HL-60/S4 treated with retinoic acid at 250 ng/mL for 4 days and 3 days (cell line): ENCODE measurements around the gene PRCP.

ENCODE experiments used
- in situ Hi-C: fragments of 300-500 bp; cut with MboI; formaldehyde crosslinking; loops from 2 replicates; pipeline ENCODE4 v1.7.0; 2022; ENCODE audit warnings: low sequenced_read_pairs

PRCP gene

DNA sequence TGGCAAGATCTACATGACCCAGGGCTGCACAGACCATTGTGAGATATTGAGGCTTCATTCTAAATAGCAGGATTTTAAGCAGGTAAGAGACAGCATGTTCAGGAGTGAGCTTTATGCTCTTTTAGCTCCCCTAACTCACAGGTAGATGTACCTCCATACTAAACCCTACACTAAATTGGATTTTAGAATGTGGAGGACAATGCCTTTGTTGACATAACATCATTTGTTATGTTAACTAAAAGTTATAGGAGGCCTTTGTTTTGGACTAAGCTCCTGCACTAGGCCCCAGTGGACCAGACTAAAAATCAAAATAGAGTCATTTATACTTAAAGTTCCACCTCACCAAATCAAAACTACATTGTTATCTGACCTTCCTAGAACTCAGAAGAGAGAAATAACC is 8.1 kb upstream of the PRCP start:
- in situ Hi-C loops = no loop called here

DNA sequence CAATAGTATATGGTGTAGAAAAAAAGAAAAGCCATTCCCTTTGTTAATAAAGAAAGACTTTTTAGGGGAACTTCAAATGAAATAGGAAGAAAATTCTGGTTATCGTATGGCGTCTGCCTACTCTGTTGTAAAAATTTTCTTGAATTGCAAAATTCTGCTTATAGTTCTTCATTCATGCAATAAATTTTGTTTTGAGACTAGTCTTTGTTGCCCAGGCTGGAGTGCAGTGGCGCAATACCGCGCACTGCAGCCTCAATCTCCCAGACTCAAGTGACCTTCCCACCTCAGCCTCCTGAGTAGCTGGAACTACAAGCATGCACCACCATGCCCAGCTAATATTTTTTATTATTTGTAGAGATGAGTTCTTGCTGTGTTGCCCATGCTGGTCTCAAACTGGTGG is 7.1 kb upstream of the PRCP start:
- in situ Hi-C loops = no loop called here

DNA sequence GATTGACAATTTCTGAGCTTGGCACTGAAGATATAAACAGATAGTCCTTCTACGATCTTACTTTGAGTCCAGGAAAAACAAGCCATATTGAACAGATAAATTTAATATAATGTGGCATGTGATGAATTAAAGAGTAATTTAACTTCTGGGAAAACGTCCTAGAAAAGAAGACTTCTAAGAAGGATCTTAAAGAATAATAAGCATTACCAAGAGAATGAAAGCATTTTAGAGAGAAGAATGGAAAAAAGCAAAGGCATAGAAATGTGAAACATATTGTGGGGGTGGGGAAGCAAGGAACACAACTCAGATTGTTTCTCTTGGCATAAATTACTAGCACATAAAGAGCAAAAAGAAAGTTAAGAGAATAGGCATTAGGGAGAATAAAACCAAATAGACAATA is 6.7 kb upstream of the PRCP start:
- in situ Hi-C loops = no loop called here

DNA sequence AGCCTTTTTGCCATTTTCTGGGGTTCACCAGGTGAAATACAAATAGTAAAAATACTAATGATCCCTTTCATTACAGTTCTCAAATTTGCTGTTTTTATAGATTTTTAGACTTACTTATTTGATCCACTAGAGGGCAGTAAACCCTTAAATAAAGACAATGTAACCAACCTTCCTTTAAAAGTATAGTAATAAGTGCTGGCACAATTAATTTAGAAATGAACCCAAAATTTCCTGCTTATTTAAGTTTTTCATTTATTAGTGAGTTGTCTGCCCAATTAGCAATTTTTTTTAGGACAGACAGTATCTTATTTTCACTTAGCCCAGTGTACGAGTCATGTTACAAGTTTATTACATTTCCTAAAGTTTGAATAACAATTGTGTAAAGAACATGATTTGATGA is 6.0 kb upstream of the PRCP start:
- in situ Hi-C loops = no loop called here

DNA sequence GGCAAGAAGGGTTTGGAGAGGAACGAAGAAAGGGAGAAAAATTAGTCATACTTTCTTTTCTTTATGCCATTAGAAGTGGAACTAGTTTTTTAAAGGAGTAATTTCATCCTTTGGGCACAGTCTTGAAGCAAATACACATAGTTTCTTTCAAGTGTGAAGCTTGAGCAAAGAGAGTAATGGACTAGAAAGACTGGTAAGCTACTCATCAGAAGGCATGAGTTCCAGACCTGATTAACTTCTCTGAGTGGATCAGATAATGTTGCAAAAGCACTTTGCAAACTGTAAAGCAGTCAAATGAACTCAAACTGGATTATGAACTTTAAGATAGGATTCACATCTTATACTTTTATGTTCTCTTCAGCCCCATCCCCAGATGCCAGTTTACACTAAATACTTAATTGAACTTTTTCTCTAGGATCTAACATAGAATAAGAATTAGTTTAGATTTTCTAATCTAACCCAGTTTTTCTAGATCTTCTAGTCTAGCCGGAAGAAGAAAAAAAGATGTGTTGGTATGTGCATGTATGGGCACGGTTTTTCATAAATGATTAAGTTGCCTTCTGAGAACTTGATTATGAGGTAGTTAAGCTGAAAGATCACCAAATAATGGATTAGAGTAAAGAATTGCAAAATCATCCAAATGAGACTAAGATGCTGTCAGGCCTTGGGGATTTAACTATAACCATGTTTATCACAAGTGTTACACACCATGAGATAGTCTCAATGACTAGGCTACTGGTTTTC is 3.8 kb upstream of the PRCP start:
- in situ Hi-C loops = no loop called here

DNA sequence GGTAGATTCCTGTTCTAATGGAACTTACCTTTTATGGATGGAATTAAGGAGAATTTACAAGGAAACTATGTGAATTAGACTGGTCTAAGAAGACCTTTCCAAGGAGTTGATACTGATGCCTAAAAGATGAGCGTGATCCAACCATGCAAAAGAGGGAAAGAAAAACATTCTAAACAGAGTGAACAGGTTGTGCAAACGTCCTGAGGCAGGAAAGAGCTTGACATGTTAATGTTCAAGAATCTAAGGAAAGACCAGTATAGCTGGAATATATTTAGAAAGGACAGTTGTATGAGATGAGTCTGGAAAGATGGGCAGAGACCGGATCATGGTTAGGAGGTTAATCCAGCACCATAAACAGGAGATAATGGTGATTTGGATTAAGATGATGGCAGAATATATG is 2.6 kb upstream of the PRCP start:
- in situ Hi-C loops = no loop called here

DNA sequence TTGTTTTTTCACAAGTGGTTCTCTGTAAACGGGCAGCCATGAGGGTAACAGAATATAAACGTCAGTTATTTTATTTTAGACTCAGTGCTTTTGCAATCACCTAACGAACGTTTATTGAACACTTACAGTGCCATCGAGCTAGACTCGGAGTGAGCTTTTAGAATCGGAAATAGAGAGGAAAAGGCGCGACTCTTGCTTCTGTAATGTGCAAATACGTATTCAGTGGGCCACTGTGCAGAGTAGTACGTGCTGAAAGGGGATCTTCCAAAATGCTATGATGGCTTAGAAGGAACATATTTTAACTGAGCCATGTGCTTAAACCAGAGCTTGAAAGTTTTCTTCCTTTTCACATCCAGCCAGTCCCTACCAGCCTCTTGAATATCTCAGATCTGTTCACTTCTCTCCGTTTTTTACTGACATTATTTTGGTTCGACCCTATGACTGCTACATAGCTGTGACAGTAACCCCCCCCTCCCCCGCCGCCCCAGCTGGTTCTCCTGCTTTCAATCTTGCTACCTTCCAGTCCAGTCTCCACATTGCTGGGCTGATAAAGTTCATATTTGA is 1.8 kb upstream of the PRCP start:
- in situ Hi-C loops = no loop called here

DNA sequence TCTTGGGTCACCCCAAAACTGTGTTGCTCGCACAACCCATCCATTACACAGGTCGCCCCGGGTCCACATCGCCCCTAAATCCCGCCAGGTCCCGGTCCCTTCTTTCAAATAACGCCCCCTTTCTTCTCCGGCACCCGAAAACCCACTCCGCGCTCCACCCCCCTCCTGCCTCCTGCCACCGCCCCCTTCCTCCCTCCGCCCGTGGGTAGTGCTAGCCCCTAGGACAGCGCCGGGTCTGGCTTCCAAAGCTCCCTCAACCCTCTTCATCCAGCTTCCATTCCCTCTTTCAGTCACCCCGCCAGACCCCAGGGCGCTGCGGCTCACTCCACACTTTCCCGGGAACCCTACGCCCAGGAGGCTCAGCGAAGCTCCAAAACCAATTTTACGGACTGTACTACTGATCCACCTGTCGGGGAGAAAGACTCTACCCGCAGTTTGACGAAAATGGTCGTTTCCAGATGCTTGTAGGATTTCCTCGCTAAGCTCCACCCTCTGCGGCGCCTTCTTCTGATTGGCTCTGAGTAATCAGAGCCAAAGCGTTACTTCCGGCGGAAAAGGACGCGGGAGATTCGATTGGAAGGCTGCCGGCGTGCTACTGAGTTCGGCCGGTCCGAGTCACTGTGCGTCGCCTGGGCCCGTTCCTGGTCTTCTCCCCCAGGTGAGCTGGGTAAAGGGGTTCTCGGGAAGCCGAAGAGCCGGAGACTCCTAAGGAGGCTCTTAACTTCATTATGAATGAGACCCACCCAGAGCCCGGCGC is 1.1 kb upstream of the PRCP start, which contains the start of gene DDIAS:
TSS of gene DDIAS (plus strand) at position 572 of the 757 bp plus-strand sequence. CDS start 13,003 bp downstream, outside the sequence.
- in situ Hi-C loops = no loop called here

DNA sequence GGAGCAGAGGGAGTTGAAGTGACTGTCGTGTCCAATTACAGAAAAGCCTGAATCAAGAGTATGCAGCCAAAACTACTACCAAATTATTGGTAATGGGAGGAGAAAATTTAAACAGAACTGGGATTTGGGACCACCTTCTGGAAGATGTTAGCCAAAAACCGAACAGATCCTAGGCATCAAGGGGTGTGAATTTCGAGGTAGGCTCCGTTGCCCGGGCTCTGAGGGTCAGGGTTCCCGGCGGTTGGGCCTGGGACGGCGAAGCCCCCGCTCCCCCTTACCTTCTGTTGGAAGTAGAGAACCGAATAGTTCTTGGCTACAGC is 313 bp downstream of the PRCP start:
- in situ Hi-C loops = no loop called here

DNA sequence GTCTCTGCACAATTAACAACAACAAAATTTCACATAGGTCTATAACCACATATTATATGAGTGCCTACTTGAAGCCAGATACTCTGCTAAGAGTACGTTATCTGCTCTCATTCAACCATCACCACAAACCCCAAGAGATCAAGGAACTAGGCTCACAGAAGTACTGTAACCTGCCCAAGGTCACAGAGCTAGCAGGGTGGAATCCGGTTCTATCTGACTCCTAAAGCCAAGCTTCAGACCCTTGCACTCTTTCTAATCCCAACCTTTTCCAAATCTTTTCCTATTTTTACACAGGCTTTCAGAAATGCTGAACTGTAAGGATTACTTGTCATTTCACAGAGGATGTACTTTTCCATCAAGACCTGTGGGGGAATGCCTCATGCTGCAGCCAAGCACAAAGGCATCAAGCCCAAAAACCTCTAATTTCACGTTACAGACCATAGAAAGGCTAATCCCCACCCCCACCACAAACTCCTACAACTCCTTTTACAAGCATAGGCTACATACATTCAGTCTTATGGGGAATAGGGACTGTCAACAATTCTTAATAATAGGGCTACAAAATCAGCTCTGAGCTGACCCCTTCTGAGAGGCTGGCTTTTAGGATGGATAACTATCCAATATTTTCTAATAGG is 927 bp downstream of the PRCP start:
- in situ Hi-C loops = no loop called here

DNA sequence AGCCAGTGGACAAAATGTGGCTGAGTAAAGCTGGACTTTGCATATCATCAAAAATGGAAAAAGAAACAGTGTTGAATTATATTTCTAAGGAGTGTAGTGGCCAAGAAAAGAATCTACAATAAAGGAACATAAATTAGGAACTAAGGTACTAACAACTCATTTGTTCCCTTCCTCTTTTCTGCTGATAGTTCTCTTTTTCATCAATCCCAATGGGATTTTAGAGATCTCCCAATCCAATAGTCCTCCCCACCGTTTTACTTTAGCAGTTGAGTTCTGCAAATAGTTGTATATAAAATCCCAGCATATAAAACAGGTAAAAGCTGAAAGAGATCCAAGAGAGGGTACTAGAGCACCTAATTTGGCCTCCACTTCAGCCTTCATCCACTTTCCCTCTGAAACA is 2.0 kb downstream of the PRCP start:
- in situ Hi-C loops = no loop called here

DNA sequence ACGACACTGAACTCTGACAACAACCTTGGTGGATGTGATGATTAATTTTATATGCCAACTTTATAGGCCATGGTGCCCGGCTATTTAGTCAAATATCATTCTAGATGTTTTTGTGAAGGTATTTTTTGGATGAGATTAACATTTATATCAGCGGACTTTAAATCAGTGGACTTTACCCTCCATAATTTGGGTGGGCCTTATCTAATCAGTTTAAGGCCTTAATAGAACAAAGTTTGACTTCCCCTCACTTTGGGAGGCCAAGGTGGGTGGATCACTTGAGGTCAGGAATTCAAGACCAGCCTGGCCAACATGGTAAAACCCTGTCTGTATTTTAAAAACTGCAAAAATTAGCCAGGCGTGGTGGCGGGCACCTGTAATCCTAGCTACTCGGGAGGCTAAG is 4.0 kb downstream of the PRCP start:
- in situ Hi-C loops = no loop called here

DNA sequence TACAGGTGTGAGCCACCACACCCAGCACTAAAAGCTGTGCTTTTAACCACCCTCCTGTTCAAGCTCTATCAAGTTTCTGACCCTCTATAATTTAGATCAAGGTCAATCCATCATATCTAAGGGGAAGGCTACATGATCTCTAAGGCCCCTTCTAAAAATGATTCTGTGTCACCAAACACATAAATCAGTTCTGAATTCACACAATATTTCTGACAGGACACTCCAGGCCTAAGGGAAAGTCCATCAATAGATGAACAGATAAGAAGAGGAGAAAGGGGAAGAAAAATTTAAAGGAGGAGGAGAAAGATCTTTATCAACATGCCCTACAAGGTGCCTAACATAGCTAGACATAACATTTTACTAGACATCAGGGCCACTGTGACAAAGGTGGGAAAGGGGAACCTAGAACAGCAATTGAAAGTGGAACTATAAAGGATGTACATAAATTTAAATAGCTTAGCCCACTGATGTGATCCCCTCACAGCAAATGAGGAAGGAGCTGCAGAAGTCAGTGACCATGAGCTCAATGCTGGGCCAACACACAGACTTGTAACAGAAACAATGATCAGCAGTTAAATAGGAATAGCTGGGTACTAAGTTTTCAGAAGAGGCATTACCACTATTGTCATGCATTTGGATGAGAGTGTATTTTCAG is 4.7 kb downstream of the PRCP start:
- in situ Hi-C loops = no loop called here

DNA sequence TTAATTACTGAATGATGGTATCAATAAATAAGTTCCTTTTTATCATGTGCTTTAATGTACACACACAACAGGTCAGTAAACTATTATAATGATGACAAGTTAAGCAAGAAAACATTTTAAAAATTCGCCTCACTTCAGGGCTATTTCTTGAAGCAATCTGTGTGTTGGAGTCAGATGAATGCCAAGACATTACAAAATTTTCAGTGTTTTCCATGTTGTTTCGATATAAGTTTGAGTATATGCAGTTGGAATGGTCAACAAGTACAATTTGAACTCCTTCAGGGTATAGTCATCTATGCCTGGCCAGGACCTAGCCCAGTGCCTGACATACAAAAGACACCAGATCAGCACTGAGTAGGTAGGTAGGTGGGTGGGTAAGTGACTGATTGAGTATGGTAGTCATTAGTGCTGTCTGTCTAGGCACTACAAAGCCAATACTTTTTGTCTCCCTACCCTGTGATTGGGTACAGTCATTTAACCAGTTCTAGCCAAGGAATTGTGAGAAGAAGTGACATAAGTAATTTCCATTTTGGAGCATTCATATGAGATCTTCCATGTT is 7.5 kb downstream of the PRCP start:
- in situ Hi-C loops = no loop called here

DNA sequence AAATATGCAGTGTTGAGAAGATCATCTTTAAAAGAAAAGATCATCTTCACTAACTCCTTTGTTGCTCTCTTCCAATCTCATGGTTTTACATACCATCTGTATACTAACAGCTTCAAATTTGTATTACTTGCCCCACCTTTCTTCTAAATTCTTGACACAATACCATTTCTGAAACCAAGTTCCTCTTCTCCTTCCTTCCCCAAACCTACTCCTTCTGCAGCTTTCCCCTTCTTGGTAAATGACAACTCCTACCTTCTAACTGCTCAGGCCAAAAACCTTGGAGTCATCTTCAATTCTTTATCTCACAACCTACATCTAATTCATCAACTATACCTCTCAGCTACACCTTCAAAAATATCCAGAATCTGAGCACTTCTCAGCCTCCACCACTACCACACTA is 9.3 kb downstream of the PRCP start:
- in situ Hi-C loops = no loop called here

DNA sequence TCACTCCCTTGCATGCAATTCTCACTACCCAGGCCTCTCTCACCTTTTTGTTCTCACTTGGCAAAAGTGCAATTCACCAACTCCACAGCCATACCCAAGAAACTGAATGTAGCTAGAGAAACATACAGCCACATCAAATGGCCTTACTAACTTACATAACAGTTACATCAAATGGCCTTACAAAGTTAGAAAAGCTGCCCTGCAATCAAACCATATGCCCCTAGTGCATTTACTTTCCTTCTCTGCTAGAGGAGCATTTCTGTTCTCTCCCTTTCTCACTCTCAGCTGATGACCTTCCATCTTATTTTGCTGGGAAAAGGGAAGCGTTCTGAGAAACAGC is 10.3 kb downstream of the PRCP start:
- in situ Hi-C loops = no loop called here

DNA sequence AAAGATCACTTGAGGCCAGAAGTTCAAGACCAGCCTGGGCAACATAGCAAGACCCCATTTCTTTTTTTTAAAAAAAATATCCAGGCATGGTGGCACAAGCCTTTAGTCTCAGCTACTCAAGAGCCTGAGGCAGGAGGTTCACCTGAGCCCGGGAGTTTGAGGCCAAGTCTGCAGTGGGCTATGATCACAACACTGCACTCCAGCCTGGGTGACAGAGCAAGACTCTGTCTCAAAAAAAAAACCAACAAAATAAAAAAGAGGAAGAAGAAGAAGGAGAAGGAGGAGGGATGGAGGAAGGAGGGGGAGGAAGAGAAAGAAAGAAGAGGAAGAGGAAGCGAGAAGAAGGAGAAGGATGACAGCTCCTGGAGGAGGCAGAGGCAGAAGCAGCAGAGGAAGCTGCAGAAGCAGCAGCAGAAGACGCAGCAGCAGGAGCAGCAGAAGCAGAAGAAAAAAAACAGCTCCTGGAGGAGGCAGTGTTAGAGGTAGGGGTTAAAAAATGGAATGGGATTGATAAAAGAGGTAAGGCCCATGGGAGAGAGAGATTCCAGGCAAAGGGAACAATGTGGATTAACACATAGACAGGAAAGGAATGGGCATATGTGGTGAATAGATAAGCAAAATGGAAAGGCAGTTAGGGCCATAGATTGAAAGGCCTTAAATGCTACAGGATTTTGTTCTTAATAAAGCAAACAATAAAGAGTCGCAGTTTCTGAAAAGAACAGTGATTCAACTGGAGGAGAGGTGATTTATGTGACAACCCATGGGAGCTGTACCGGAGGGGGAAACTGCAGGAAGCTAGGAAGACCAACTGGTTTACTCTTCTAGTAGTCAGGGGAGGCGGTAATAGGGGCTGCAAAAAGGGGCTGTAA is 10.9 kb downstream of the PRCP start:
- in situ Hi-C loops = no loop called here

DNA sequence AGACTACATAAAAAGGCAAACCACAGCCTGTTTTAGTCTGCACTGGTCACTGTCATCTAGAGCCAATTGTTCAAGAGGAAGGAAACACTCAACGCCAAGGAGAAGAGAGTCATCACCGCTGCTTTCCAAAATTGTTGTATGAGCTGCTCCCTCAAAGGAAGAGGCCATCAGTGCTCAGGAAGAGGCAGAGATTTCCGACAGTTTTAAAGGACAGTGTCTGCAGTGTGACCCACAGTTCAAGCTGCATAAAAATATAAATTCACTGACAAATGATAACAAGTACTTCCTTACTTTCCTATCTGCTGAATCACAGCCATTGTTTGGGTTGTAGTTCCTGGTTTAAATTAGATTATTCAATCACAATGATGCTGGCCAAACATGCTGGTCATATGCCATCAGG is 16.4 kb downstream of the PRCP start:
- in situ Hi-C loops = no loop called here

DNA sequence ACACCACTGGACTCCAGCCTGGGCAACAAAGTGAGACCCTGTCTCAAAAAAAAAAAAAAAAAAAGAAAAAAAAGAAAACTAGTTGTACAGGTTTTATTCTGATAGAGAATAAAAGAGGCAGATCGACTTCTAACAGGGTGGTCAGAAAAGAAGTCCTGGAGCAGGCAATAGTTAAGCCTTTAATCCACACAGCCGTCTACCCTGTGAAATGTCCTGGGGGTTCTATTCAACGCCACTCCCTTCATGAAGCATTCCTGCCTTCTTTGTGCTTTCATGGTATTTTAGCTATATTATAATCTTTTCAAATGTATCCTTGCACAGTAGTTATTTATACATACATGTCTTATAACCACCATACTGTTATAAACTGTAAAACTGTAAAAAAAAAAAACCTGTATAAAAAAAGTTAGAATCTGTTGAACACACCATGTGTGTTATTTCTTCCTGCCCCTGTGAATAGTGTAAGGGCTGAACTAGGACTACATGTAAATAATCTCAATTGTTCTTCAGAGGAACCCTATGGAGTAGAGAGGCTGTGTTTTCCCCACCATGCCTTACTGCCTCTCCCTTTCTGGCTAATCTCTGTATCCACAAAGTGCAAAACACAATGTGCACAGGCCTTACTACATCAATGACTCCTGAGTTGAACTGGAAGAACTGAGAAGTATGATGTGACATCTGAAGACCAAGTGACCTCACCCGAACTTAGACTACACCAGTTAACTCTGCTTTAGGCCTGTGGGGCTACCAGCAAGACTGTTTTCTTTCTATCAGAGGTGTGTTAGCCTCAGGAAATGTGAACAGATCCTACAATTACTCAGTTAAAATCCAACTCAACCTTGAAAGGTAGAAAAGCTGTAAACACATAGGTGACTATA is 25.3 kb downstream of the PRCP start:
- in situ Hi-C loops = no loop called here
